ENCODE measurements around the gene MAGI2.

Gene MAGI2

DNA sequence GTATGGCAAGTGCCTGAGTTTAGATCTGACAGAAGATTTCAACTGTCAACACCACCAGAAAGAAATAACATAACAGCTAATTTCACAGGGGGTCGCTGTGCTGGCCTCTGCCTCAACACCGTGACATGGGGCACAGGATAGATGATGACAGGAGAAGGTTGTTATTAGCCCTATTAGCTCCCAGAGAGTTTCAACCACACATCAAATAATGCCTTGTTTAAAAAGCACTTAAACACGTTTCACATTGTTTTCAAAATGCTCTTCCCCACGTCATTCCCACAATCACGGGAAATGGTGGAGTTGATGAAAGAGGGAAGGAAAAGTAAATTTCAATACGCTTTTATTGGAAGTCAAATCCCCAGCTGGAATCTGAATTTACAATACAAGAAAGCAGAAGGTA lies 184.7 kb downstream of the MAGI2 start:
- Histone ChIP-seq H2BK5ac (ENCODE audit: low read depth, low read length, poor library complexity, severe bottlenecking) (no peak overlapping the region), H2AK5ac (ENCODE audit: low read length, severe bottlenecking) (no peak overlapping the region), H3K4me2 (ENCODE audit: low read length, poor library complexity, severe bottlenecking) (no peak overlapping the region), H3K4ac (ENCODE audit: low read depth in 1 of 2, low read length in 2 of 2) (no peak overlapping the region), H2BK120ac (ENCODE audit: low read depth, low read length) (no peak overlapping the region), H3K14ac (ENCODE audit: low read length in 2 of 2) (no peak overlapping the region), H4K8ac (ENCODE audit: low read length) (no peak overlapping the region), H4K91ac (ENCODE audit: low read length) (no peak overlapping the region), H3K36me3 (ENCODE audit: control insufficient read depth in 1 of 2, insufficient read depth in 2 of 2, low read depth in 1 of 2, low read length in 2 of 2) (no peaks in the 10 kb centered on the region), H3K9me3 (ENCODE audit: control insufficient read depth, low read length) (no peaks in the 10 kb centered on the region), H3K18ac (ENCODE audit: low read depth in 1 of 2, low read length in 2 of 2) (no peak overlapping the region), H3K27me3 (ENCODE audit: control insufficient read depth in 1 of 2, insufficient read depth in 1 of 2, low read length in 2 of 2) (no peaks in the 10 kb centered on the region), H3K9ac (ENCODE audit: low read length) (no peak overlapping the region), H3K4me3 (ENCODE audit: insufficient read depth in 1 of 2, low read depth in 1 of 2, low read length in 2 of 2) (no peak overlapping the region), H3K79me1 (replicated peaks; ENCODE audit: low read length, poor library complexity, severe bottlenecking) (no peaks in the 10 kb centered on the region), H3K4me1 (ENCODE audit: control insufficient read depth, insufficient read depth, low read depth, low read length) (no peaks in the 10 kb centered on the region), H2AFZ (ENCODE audit: low read depth, low read length) (no peak overlapping the region), H3K27ac (ENCODE audit: low read length, poor library complexity, severe bottlenecking) (no peak overlapping the region), H3K23ac (ENCODE audit: low read length in 2 of 2) (no peak overlapping the region), H2BK12ac (ENCODE audit: low read length in 2 of 2) (no peak overlapping the region), H2BK15ac (ENCODE audit: low read depth, poor library complexity, severe bottlenecking) (no peak overlapping the region)
- DNase-seq: no peak
- WGBS: 78% methylated on average over 2 of the region's 6 CpGs

DNA sequence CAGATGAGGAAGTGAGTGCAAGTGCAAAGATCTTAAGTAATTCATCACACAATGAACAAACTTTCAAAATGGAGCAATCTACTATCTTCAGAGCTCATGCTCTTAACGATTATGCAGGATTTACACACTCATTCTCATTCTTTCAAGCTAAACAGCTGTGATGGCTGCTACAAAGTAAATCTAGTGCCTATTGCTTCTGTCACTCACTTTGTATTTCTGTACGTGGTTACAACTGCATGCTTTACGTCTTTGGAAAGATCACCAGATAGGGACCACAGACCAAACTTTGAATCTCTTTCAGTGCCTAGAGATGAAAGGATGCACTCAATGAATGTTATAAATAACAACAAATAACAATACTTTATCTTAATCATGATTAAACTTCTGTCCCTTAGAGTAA lies 194.6 kb downstream of the MAGI2 start:
- Histone ChIP-seq H3K4ac (ENCODE audit: low read depth in 1 of 2, low read length in 2 of 2) (no peak overlapping the region), H3K79me1 (replicated peaks; ENCODE audit: low read length, poor library complexity, severe bottlenecking) (no peaks in the 10 kb centered on the region), H3K14ac (ENCODE audit: low read length in 2 of 2) (no peak overlapping the region), H2BK120ac (ENCODE audit: low read depth, low read length) (no peak overlapping the region), H3K4me1 (ENCODE audit: control insufficient read depth, insufficient read depth, low read depth, low read length) (no peaks in the 10 kb centered on the region), H4K8ac (ENCODE audit: low read length) (no peak overlapping the region), H2AFZ (ENCODE audit: low read depth, low read length) (no peak overlapping the region), H2BK15ac (ENCODE audit: low read depth, poor library complexity, severe bottlenecking) (no peak overlapping the region), H4K91ac (ENCODE audit: low read length) (no peak overlapping the region), H3K27me3 (ENCODE audit: control insufficient read depth in 1 of 2, insufficient read depth in 1 of 2, low read length in 2 of 2) (no peaks in the 10 kb centered on the region), H2BK12ac (ENCODE audit: low read length in 2 of 2) (no peak overlapping the region), H3K18ac (ENCODE audit: low read depth in 1 of 2, low read length in 2 of 2) (no peak overlapping the region), H3K9me3 (ENCODE audit: control insufficient read depth, low read length) (no peaks in the 10 kb centered on the region), H3K27ac (ENCODE audit: low read length, poor library complexity, severe bottlenecking) (no peak overlapping the region), H3K4me2 (ENCODE audit: low read length, poor library complexity, severe bottlenecking) (no peak overlapping the region), H3K23ac (ENCODE audit: low read length in 2 of 2) (no peak overlapping the region), H3K9ac (ENCODE audit: low read length) (no peak overlapping the region), H2BK5ac (ENCODE audit: low read depth, low read length, poor library complexity, severe bottlenecking) (no peak overlapping the region), H3K36me3 (ENCODE audit: control insufficient read depth in 1 of 2, insufficient read depth in 2 of 2, low read depth in 1 of 2, low read length in 2 of 2) (no peaks in the 10 kb centered on the region), H3K4me3 (ENCODE audit: insufficient read depth in 1 of 2, low read depth in 1 of 2, low read length in 2 of 2) (no peak overlapping the region), H2AK5ac (ENCODE audit: low read length, severe bottlenecking) (no peak overlapping the region)
- DNase-seq: no peak
- WGBS: 57% methylated on average over 3 of the region's 3 CpGs

DNA sequence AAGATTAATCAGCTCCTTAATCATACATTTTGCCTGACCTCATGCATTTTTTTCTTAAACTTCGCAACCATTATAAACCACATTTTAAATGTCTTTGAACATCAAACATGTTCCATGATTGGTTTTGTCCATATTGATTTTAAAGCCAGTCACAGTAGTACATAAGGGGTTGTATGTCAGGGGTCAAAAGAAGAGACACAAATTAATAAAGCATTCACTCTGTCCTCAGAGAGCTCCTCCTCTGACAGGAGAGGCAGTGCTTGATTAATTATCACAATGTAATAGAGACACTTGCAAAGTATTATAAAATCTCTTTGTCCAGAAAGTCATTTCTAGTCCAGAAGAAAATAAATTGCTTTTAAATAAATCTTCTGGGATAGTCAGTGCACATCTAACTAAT lies 195.5 kb downstream of the MAGI2 start:
- H2AFZ ChIP-seq (ENCODE audit: low read depth, low read length): no peak overlapping the region
- H3K14ac ChIP-seq (ENCODE audit: low read length in 2 of 2): no peak overlapping the region
- no peak overlapping the region for H3K9ac ChIP-seq (ENCODE audit: low read length)
- H3K79me1 ChIP-seq (replicated peaks; ENCODE audit: low read length, poor library complexity, severe bottlenecking): no peaks in the 10 kb centered on the region
- H4K91ac ChIP-seq (ENCODE audit: low read length): no peak overlapping the region
- no peaks in the 10 kb centered on the region for H3K4me1 ChIP-seq (ENCODE audit: control insufficient read depth, insufficient read depth, low read depth, low read length)
- DNase-seq: no peak
- H3K4ac ChIP-seq (ENCODE audit: low read depth in 1 of 2, low read length in 2 of 2): no peak overlapping the region
- no peaks in the 10 kb centered on the region for H3K27me3 ChIP-seq (ENCODE audit: control insufficient read depth in 1 of 2, insufficient read depth in 1 of 2, low read length in 2 of 2)
- no peak overlapping the region for H3K27ac ChIP-seq (ENCODE audit: low read length, poor library complexity, severe bottlenecking)
- WGBS: 100% methylated on average over 1 of the region's 1 CpG
- no peak overlapping the region for H2BK120ac ChIP-seq (ENCODE audit: low read depth, low read length)
- H3K36me3 ChIP-seq (ENCODE audit: control insufficient read depth in 1 of 2, insufficient read depth in 2 of 2, low read depth in 1 of 2, low read length in 2 of 2): no peaks in the 10 kb centered on the region
- H3K23ac ChIP-seq (ENCODE audit: low read length in 2 of 2): no peak overlapping the region
- no peak overlapping the region for H2BK12ac ChIP-seq (ENCODE audit: low read length in 2 of 2)
- no peak overlapping the region for H2BK5ac ChIP-seq (ENCODE audit: low read depth, low read length, poor library complexity, severe bottlenecking)
- no peak overlapping the region for H2BK15ac ChIP-seq (ENCODE audit: low read depth, poor library complexity, severe bottlenecking)
- H2AK5ac ChIP-seq (ENCODE audit: low read length, severe bottlenecking): no peak overlapping the region
- H3K9me3 ChIP-seq (ENCODE audit: control insufficient read depth, low read length): no peaks in the 10 kb centered on the region
- no peak overlapping the region for H3K18ac ChIP-seq (ENCODE audit: low read depth in 1 of 2, low read length in 2 of 2)
- H3K4me3 ChIP-seq (ENCODE audit: insufficient read depth in 1 of 2, low read depth in 1 of 2, low read length in 2 of 2): no peak overlapping the region
- no peak overlapping the region for H3K4me2 ChIP-seq (ENCODE audit: low read length, poor library complexity, severe bottlenecking)
- no peak overlapping the region for H4K8ac ChIP-seq (ENCODE audit: low read length)

DNA sequence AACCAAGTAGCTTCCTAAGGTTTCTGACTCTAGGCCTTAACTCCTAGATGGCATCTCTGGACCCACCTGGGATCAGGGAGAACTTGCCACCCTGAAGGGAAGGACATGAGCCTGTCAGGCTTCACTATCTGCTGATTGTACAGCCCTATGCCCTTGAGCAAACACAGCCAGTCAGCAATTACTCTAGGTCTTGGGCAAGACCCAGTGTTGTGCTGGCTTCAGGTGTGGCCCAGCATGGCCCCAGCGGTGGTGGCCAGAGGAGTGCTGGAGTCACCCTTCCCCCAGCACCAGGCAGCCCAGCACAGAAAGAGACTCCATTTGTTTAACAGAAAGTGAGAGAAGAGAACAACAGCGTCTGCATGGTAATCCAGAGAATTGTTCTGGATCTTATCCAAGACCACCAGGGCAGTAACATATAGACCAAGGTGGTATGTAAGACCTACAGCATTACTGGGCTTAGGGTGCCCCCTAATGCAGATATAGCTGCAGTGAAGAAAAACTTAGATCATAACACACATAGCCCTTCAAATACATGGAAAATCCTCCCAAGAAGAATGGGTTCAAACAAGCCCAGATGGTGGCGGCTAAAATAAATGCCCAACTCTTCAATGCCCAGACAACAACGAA lies 207.7 kb downstream of the MAGI2 start:
- Histone ChIP-seq H3K27ac (ENCODE audit: low read length, poor library complexity, severe bottlenecking) (no peak overlapping the region), H3K4ac (ENCODE audit: low read depth in 1 of 2, low read length in 2 of 2) (no peak overlapping the region), H3K79me1 (replicated peaks; ENCODE audit: low read length, poor library complexity, severe bottlenecking) (peaks cover 4% of the 10 kb centered on the region), H3K23ac (ENCODE audit: low read length in 2 of 2) (no peak overlapping the region), H2AK5ac (ENCODE audit: low read length, severe bottlenecking) (no peak overlapping the region), H4K8ac (ENCODE audit: low read length) (no peak overlapping the region), H3K9me3 (ENCODE audit: control insufficient read depth, low read length) (no peaks in the 10 kb centered on the region), H2AFZ (ENCODE audit: low read depth, low read length) (no peak overlapping the region), H3K4me2 (ENCODE audit: low read length, poor library complexity, severe bottlenecking) (no peak overlapping the region), H2BK12ac (ENCODE audit: low read length in 2 of 2) (no peak overlapping the region), H3K36me3 (ENCODE audit: control insufficient read depth in 1 of 2, insufficient read depth in 2 of 2, low read depth in 1 of 2, low read length in 2 of 2) (no peaks in the 10 kb centered on the region), H3K9ac (ENCODE audit: low read length) (no peak overlapping the region), H2BK15ac (ENCODE audit: low read depth, poor library complexity, severe bottlenecking) (no peak overlapping the region), H3K4me1 (ENCODE audit: control insufficient read depth, insufficient read depth, low read depth, low read length) (peaks cover 2% of the 10 kb centered on the region), H2BK120ac (ENCODE audit: low read depth, low read length) (no peak overlapping the region), H3K18ac (ENCODE audit: low read depth in 1 of 2, low read length in 2 of 2) (no peak overlapping the region), H3K4me3 (ENCODE audit: insufficient read depth in 1 of 2, low read depth in 1 of 2, low read length in 2 of 2) (no peak overlapping the region), H2BK5ac (ENCODE audit: low read depth, low read length, poor library complexity, severe bottlenecking) (no peak overlapping the region), H3K14ac (ENCODE audit: low read length in 2 of 2) (no peak overlapping the region), H3K27me3 (ENCODE audit: control insufficient read depth in 1 of 2, insufficient read depth in 1 of 2, low read length in 2 of 2) (no peaks in the 10 kb centered on the region), H4K91ac (ENCODE audit: low read length) (no peak overlapping the region)
- no peak for DNase-seq
- WGBS: 83% methylated on average over 4 of the region's 4 CpGs
